Measurements from ENCODE around the gene SCRN1.

DNA sequence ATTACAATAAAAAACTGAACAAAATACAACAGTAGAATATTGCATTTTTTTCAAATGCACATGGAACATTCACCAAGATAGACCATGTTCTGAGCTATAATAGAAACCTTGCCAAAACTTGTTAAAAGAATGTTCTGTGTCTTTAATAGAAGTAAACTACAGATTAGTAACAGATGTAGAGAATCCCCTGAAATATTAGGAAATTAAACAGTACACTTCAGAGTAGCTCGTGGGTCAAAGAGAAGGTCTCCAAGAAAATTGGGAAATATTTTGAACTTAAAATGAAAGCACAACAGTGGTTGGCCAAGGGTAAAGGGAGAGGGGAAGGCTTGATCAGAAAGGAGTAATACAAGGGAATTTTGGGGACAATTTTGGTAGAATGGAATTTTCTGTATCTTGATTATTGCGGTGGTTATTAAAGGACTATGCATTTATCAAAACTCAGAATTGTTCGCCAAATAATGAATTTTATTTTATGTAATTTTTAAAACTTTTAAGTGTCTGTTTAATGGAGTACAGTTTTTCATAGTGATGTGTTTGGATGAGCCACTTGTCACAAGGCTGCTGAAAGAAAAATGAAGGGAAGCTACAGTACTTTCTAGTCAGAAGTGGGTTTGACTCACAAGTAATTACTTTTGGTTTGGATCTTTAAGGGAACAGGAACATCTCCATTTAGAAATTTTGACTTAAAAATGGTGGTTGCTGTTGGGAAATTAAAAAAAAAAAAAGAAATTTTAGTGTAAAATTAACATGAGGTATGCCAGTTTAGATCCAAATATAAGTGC is 48.8 kb upstream of the SCRN1 start:
- TF ChIP-seq, protein P1, sequence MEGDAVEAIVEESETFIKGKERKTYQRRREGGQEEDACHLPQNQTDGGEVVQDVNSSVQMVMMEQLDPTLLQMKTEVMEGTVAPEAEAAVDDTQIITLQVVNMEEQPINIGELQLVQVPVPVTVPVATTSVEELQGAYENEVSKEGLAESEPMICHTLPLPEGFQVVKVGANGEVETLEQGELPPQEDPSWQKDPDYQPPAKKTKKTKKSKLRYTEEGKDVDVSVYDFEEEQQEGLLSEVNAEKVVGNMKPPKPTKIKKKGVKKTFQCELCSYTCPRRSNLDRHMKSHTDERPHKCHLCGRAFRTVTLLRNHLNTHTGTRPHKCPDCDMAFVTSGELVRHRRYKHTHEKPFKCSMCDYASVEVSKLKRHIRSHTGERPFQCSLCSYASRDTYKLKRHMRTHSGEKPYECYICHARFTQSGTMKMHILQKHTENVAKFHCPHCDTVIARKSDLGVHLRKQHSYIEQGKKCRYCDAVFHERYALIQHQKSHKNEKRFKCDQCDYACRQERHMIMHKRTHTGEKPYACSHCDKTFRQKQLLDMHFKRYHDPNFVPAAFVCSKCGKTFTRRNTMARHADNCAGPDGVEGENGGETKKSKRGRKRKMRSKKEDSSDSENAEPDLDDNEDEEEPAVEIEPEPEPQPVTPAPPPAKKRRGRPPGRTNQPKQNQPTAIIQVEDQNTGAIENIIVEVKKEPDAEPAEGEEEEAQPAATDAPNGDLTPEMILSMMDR (IDR thresholded peaks at IDR 0.05), result no peak
- no peak for TF ChIP-seq POLR2A (IDR thresholded peaks at IDR 0.05)
- TF ChIP-seq POLR2AphosphoS5 (IDR thresholded peaks at IDR 0.05), result no peak
